ENCODE data around the gene DDAH1.
A peak's percentile ranks its signal among the peaks of the same experiment; 100 is the strongest.

The DDAH1 gene

GRCh38 chr1:85467929-85468540, 3.1 kb upstream of the DDAH1 start:
- no peak for DNase-seq

GRCh38 chr1:85467036-85467435, 2.1 kb upstream of the DDAH1 start:
- no peak for DNase-seq

- no peak for DNase-seq
Measured at GRCh38 chr1:85465786-85466134, 801 bp upstream of the DDAH1 start.

- DNase-seq = peak; percentile 71
Measured at GRCh38 chr1:85464497-85465098, 361 bp downstream of the DDAH1 start.

- DNase-seq = no peak
Measured at GRCh38 chr1:85463731-85464496, 1.0 kb downstream of the DDAH1 start.

GRCh38 chr1:85462931-85463649, 1.9 kb downstream of the DDAH1 start:
- DNase-seq = no peak

GRCh38 chr1:85461216-85461918, 3.6 kb downstream of the DDAH1 start:
- no peak for DNase-seq

- no peak for DNase-seq
Measured at GRCh38 chr1:85460555-85461088, 4.3 kb downstream of the DDAH1 start.

- no peak for DNase-seq
Measured at GRCh38 chr1:85459290-85459689, 5.7 kb downstream of the DDAH1 start.

- DNase-seq = no peak
Measured at GRCh38 chr1:85454214-85454613, 10.7 kb downstream of the DDAH1 start.

GRCh38 chr1:85453640-85454194, 11.2 kb downstream of the DDAH1 start:
- DNase-seq = no peak

- DNase-seq = no peak
Measured at GRCh38 chr1:85452948-85453347, 12.0 kb downstream of the DDAH1 start.

GRCh38 chr1:85451236-85451830, 13.6 kb downstream of the DDAH1 start:
- DNase-seq = no peak

GRCh38 chr1:85450832-85451231, 14.1 kb downstream of the DDAH1 start:
- no peak for DNase-seq

- no peak for DNase-seq
Measured at GRCh38 chr1:85449356-85449755, 15.6 kb downstream of the DDAH1 start.

- DNase-seq = no peak
Measured at GRCh38 chr1:85448358-85448757, 16.6 kb downstream of the DDAH1 start.

GRCh38 chr1:85447006-85447943, 17.7 kb downstream of the DDAH1 start:
- no peak for DNase-seq

GRCh38 chr1:85445906-85446305, 19.1 kb downstream of the DDAH1 start:
- DNase-seq = no peak

GRCh38 chr1:85444381-85444780, 20.6 kb downstream of the DDAH1 start:
- DNase-seq = no peak

- no peak for DNase-seq
Measured at GRCh38 chr1:85440612-85441011, 24.3 kb downstream of the DDAH1 start.

GRCh38 chr1:85438353-85438752, 26.6 kb downstream of the DDAH1 start:
- DNase-seq = no peak
